ENCODE data around the gene FCN3.
A peak's percentile ranks its signal among the peaks of the same experiment; 100 is the strongest.
"Not testable (repeated sequence)": the region's sequence is repeated elsewhere in the genome, so short reads cannot be mapped to it uniquely, and the experiment has no call there.

FCN3 gene

DNA sequence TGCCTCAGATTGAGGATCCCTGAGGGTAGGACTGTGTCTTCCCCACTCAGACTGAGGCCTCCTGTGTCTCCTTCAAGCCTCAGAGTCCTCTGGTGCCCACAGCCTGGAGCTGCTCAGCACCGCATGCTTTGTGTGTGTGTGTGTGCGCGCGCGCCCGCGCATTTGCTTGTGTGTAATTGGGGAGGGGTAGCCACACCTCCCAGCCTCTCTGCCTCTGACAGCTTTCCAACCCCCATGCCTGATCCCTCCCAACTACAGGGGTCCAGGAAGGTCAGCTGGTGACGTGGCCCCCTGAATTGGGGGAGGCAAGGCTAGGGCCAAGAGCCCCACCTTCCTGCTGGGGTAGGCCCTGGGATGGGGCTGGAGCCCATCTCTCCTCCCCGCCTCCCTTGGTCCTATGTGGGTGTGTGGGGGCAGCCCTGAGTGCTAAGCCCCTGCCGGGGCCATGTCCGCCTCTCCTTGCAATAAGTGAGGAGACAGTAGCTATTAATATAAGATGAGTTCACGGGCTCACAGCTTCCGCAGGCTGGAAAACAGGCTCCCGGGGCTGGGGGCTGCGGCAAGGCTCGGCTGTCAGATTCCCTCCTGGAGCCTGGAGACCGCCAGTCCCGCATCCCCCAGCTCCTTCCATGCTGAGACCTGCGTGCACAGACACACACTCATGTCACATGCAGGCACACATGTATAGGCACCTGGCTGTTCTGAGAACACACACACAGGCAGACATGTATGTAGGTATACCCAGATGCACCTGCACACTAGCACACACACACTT, 24.8 kb upstream of the FCN3 start:
- DNase-seq, result no peak

DNA sequence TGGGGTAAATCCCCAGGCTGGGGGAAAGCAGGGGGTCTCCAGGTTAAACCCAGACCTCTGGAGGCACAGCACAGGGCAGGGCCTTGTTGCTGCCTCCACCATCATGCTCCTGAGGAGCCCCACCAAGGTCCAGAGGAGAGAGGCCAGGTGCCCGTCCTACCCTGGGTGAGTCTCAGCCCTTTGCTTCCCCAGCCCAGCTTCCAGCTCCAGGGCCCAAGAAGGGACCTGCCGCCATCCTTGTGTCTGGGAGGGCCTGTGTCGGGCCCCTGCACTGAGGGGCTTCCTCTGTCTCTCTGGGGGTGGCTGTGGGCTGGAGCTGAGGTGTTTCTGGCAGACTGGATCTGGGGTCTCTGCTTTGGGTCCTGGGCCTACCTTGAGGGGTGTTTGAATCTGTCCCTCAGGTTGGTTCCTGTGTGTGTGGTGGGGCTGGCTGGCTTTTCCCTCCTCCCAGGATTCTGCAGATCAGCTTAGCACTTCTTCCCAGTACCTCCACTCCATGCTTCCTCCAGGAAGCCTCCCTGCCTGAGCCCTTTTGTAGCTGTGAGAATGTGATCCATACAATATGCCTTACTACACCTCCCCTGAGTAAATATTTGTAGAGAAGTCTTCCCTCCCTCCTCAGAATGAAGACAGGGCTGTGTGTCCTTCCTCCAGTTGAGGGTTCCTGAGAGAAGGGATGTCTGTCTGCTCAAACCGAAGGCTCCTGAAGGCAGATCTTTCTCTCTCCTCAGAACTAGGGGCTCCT, 24.0 kb upstream of the FCN3 start:
- no peak for DNase-seq

DNA sequence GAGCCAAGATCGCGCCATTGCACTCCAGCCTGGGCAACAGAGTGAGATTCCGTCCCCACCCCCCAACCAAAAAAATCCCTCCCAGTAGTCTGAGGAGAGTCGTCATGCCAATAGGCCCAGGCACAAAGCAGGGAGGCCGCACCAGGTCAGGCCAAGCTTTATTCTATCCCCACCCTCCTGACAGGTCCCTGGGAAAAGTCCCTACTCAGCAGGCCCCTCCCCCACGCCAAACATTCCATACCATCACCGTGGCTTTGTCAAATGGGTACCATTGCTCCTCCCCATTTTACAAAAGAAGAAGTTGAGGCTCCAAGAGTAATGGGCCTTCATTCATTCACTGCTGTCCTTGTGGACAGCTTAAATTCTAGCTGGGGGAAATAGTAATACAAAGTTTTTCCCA, 23.1 kb upstream of the FCN3 start:
- DNase-seq, result no peak

DNA sequence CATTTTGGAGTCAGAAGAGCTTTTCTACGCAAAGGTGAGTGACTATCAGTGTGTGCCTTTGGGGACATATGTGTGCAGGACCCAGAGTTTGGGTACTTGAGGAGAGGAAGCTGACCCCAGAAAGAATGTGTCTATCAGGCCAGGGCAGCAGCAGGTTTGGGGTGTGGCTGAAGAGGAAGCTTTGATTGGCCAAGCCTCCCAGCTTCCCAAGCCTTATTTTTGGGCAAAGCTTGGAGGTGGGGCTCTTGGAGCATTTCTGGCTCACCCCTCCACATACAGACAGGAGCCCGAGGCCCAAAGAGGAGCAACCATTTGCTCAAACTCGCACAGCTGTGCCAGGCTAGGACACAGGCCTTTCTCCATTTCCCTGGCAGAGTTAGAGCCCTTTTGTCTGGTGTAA, 22.5 kb upstream of the FCN3 start:
- DNase-seq, result no peak

DNA sequence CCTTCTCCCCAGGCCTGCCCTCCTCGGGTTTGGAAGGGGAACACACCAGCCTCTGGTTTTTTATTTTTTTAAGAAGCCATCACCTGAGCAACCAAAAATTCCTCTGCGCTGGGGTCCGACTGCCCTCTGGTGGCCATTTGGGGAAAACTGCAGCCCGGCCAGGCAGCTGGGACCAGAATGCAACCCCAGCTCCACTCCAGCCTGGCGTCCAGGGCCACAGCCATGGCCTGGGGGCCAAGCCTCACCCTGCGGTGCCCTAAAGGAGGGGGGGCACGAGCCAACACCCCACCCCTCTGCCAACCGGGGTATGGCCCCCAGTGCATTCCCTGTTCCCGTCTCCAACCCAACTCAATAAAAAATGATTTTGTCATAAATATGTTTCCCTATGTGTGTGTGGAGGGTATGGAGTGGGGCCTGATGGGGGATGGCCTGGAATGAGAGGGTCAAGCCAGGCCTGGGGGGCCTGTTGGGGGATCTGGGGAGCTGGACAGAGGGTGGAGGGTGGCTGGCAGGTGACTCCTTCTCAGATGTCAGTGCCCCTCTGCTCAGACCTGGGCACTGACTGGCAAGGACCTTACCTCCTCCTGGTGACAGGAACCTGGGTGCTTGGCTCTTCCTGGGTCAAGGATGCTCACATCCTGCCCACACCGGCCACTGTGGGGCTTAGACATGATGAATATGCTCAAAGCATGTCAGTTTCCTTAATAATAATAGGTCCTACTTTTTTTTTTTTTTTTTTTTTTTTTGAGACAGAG, 21.0 kb upstream of the FCN3 start:
- DNase-seq, result peak; percentile 61

DNA sequence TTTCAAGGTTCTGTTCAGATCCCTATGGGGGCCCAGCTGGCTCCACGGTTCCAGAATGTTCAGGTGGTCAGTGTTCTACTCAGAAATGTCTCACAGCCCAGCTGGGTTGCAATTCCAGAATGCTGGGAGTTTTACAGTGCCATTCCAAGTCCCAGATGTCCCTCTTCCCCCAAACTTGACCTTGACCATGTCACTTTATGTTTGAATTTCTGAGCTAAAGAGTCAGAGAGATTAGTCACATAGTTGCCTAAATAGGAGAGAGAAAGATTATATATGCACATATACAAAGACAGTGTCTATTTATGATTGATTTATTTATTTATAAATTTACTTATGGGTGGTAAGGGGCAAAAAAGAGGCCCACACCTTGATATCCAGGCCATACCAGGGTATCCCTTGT, 20.3 kb upstream of the FCN3 start:
- DNase-seq, result no peak

DNA sequence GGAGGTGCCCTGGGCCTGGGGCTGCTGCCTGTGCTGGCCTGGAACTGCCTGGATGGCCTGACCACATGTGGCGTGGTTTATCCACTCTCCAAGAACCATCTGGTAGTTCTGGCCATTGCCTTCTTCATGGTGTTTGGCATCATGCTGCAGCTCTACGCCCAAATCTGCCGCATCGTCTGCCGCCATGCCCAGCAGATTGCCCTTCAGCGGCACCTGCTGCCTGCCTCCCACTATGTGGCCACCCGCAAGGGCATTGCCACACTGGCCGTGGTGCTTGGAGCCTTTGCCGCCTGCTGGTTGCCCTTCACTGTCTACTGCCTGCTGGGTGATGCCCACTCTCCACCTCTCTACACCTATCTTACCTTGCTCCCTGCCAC, 19.6 kb upstream of the FCN3 start:
- no peak for DNase-seq

DNA sequence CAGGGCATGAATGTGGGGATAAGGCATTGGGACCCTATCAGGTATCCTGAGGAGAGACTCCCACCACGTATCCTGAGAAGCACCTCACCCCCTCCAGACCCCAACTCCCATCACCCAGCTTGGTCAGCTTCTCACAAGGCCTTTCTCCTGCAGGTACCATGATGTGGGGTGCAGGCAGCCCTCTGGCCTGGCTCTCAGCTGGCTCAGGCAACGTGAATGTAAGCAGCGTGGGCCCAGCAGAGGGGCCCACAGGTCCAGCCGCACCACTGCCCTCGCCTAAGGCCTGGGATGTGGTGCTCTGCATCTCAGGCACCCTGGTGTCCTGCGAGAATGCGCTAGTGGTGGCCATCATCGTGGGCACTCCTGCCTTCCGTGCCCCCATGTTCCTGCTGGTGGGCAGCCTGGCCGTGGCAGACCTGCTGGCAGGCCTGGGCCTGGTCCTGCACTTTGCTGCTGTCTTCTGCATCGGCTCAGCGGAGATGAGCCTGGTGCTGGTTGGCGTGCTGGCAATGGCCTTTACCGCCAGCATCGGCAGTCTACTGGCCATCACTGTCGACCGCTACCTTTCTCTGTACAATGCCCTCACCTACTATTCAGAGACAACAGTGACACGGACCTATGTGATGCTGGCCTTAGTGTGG, 19.1 kb upstream of the FCN3 start:
- DNase-seq, result no peak

DNA sequence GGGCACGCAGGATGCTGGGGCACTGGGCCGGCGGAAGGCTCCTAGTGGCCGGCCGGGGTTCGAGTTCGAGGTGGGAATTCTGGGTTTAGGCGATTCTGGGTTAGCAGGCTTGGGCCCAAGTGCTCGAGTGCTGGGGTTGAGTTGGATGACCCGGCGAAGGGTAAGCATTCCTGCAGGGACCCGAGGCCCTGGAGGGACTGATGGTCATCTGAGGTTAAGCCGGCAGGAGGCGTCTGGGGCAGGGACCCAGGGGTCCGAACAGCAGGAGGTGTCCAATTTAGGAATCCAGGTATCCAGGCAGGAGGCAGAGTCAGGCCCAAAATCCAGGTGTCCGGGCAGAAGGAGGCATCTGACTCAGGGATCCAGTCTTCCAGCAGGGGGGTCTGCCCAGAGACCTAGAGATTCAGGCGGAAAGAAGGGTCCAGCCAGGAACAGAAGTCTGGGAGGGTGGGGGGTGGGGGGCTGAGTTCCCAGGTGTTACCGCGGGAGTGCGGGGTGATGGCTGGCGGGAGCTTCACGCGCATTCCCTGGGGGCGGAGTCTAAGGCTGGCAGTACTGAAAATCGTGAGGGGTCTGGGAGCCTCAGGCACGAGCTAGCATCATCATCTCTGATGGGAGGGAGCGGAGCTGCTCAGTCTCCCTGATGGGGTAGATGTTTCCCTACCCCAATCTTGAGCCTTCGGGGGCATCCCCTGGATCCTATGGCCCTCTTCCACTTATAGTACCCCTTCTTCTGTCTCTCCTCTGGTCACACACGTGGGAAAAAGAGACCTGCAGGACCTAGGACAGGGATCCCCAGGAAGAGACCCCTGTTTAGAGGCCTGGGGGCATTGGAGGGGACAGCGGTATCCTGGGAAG, 18.4 kb upstream of the FCN3 start:
- DNase-seq, result no peak

DNA sequence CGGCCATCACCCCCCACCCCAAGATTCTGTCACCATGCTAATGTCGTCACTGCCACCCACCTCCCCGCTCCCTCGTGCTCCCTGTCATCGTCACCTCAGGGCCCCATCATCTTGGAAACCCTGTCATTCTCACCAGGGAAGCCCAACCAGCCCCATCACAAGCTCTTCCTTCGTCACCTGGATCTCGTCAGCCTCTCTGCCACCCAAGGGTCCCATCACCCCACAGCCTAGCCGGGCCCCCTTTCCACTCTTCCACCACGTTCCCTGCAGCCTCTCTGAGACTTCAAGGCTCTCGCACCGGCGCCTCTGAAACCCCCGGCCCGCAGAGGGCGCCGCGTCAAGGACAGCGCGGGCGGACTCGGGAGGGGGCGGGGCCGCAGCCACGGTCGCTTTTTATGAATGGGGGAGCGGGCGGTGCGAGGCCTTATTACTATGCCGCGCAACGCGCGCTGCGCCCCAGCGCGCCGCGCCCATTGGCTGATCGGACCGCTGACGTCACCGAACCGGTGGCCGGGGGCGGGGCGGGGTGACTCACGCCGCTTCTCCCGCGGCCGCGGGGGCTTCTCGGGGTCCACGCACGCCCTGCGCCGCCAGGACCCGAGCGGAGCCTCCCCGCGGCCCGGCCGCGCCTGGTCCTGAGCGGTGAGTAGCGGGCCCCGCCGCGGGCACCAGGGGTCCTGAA, 17.6 kb upstream of the FCN3 start, which contains the start of gene GPR3:
Gene GPR3, plus strand, starts transcription at position 527 of the 682 bp plus-strand sequence. CDS start 1,177 bp downstream, outside the sequence.
- peak; percentile 93 for DNase-seq

DNA sequence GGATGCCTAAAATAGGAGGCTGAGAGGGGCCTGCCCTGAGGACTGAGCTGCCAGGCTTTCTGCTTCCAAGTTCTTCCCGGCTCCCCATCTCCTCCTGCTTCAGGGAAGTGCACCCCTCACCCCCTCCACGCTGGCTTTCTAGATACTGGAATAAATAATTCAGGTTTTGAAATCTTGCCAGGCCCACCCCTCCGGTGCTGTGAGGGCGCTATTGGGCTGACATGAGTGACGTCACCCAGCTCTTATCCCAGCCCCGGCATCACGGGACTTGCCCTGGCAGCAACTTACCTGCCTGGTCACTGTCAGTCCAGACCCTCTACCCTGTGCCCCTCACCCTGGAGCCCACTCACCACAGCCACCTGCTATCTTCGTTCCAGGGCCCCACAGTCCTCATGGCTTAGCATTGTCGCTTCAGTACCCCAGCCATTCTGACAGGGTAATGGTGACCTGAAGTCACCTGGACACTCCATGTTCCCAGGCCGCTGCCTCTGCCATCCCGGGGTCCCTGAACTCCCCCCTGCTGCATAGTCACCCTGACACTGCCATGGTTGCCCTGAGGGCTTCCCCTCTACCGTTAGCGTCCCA, 17.0 kb upstream of the FCN3 start:
- peak; percentile 61 for DNase-seq

DNA sequence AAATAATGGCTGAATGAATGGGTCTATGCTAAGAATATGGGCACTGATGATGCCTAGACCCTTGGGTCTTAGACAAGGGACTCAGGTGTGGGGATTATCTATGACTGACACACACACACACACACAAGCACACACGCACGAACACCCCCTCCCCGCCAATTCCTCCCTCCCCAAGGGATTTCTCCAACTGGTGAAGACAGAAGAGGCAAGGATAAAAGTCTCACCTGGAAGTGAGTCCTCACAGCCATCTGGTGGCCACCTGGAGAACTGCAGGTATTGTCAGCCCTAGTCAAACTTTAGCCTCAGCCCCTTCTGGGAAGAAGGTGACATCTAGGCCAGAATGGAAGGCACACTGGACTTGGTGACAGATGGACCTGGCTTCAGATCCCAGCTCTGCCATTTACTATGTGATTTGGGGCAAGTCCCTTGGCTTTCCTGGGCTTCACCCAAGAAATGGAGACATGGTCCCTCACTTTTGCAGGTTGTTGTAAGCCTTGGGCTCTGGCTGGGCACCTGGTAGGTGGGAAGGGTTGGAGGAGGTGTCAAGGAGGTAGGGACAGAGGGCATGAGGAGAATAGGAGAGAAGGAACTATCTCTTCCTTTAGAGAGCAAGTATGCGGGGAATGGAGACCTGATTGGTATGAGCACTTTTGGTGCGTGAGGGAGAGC, 13.8 kb upstream of the FCN3 start:
- DNase-seq, result no peak

DNA sequence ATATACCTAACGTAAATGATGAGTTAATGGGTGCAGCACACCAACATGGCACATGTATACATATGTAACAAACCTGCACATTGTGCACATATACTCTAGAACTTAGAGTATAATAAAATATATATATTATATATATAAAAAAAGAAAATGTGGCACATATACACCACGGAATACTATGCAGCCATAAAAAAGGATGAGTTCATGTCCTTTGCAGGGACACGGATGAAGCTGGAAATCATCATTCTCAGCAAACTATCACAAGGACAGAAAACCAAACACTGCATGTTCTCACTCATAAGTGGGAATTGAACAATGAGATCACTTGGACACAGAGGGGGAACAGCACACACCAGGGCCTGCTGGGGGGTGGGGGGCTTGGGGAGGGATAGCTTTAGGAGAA, 10.2 kb upstream of the FCN3 start:
- not testable (repeated sequence) for DNase-seq

DNA sequence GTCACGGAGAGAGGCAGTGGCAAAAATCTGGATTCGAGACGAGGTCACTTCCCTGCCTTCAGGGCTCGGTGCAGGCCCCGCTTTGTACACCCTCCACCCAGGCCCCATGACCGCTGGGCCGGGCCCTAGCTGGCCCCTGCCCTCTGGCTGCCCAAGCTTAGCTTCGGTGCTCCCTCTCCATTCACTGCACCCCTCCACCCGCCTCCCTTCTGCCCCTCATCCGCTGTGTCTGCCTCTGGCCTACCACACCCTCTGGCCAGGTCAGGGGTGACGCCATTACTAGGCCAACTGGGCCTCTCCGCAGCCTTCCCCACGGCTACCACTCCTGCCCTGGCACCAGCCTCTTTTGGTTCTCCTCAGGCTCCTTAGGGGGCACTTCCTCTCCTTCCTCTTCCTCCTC, 9.0 kb upstream of the FCN3 start:
- DNase-seq, result no peak

DNA sequence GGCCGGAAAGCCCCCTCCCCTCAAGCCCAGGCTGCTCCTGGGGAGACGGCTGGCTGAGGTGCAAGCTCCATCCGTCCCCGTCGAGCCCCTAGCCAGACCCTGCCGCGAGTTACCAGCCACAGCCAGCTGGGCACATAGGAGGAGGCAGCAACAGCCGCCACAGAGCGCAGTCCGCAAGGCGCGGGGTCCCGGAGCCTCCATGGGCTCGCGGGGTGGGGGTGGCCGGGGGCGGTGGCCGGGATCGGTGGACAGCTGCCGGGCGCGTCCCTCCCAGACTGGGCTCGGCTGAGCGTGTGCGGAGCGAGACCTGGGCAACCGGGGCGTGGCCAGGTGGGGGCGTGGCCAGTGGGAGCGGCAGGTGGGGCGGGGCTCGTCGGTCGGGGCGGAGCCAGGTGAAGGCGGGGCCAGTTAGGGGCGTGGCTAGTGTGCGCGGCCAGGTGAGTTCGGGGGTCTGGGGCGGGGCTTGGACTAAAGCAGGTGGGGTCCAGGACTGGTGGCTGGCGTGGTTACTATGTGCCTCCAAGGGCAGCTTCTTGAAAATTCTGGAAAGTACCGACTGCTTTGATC, 8.5 kb upstream of the FCN3 start, which contains the start of gene CD164L2:
Gene CD164L2, minus strand, starts transcription at position 295 of the 567 bp plus-strand sequence. Its CDS starts 94 bp downstream, at position 201.
- no peak for DNase-seq

DNA sequence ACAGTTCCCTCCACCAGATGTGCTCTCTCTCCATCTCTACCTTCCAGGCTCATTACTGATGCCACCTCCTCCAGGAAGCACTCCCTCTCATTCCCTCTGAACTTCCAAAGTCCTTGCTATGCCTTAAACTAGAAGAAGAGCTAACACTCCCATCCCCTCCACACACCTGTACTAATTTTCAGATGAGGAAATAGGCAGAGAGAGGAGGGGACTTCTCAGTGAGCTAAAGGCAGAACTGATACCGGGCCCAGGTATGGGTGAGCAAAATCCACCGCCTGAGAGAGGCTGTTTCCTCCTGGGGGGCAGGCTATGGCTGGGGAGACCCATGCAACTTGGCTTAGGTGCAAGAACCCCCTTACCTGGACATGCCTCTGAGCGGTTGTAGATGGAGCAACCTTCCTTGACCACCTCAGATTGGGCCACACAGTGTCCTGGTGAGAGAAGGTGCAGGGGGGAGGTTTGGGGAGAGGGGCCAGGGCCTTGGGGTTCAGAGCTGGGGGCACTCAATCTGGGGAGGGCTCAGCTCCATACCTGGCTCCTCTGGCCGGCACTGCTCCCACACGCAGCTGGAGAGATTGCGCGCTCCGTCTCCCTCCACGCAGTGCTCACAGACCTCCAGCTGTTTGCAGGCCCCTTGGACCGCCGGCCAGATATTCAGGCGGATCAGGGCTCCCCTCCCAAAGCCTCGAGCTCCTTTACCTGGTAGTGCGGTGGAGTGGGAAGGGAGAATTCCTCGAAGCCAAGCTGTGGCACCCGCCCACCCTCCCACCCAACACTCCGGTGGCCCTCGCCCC, 7.5 kb upstream of the FCN3 start:
- DNase-seq, result no peak

DNA sequence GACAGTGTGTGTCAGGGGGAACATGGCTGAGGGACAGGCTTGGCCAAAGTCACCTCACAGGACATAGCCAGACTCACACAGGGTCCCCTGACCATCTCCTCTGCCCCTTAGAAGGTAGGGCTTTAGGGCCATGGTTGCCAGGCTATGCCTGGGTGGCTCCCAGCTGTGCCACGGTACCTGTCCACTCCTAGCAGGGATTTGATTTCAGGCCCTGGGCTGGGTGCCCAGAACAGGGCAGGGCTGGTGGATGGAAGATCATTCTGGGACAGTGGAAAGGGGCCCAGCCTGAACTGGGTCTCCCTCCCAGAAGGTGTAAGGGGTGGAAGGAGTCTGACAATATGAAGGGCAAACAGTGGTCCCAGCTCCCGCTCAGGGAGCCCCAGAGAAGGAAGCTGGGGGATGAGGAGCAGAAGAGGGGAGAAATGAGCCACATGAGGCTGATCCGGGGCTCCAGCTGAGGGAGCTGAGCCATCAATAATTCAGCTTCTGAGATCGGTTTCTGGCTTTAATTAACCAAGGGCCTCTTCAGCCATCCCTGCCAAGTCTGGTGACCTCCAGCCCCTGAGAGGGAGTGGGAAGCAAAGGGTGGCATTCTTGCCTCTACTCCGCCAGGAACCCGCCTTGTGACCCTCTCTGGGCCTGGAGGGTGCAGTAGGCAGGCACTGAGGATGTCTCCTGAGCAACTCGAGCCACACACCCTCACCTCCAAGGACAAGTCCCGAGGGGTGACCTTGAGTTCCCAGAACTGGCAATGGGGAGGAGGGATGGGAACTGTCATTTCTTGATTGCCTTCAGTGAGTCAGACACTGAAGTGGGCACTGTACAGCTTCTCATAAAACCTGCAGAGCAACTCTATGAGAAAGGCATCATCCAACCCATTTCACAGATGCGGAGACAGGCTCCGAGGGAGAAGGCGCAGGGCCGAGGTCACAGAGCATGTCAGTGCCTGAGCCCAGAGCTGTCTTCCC, 6.4 kb upstream of the FCN3 start:
- DNase-seq, result no peak

DNA sequence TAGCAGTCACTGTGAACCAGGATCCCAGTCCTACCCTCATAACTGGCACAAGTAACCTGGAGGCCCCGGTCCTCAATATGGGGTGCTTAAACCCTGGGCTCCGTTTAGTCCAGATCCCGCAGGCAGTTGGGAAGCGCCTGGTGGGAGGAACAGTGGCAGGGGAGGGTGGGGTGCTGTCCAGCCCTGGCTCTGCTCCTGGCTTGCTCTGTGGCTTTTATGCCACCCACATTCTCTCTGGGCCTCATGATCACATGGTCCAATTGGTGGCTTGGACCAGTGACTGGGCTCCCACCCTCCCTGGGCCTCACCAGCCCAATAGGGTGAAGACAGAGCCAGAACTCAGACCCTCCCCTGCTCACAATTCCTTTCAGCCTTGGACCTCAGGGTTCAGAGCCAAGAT, 5.6 kb upstream of the FCN3 start:
- no peak for DNase-seq

Measured in fibroblast of skin of abdomen (primary cell).